ENCODE measurements around the gene SUPT20HL2. TPM values are rescaled to one million over a fixed set of nuclear protein-coding genes. Genes with fewer than 3 reads are reported as not detected.

Gene SUPT20HL2
- total RNA-seq, 4 donors from 2014 or later: not detected

DNA sequence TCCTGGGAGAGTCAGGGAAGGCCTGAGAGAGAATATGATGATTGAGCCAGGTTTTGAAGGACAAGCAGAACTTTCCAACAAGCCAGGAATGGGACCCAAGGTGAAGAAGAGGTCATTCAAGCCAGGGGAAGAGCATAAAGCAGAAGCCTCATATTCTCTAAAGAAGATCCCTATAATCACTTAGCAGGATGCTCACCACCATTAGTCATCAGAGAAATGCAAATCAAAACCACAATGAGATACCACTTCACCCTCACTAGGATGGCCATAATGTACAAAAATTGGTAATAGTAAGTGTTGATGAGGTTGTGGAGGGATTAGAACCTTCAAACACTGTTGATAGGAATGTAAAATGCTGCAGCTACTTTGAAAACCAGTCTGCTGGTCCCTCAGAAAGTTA, 26.0 kb upstream of the SUPT20HL2 start:
- Histone ChIP-seq H3K27me3 (no peaks in the 10 kb centered on the region), H3K4me1 (no peaks in the 10 kb centered on the region), H3K27ac (no peak overlapping the region), H3K9me3 (no peaks in the 10 kb centered on the region), H3K36me3 (no peaks in the 10 kb centered on the region), H3K4me3 (no peak overlapping the region)
- no peak for ATAC-seq
- TF ChIP-seq, protein P1, sequence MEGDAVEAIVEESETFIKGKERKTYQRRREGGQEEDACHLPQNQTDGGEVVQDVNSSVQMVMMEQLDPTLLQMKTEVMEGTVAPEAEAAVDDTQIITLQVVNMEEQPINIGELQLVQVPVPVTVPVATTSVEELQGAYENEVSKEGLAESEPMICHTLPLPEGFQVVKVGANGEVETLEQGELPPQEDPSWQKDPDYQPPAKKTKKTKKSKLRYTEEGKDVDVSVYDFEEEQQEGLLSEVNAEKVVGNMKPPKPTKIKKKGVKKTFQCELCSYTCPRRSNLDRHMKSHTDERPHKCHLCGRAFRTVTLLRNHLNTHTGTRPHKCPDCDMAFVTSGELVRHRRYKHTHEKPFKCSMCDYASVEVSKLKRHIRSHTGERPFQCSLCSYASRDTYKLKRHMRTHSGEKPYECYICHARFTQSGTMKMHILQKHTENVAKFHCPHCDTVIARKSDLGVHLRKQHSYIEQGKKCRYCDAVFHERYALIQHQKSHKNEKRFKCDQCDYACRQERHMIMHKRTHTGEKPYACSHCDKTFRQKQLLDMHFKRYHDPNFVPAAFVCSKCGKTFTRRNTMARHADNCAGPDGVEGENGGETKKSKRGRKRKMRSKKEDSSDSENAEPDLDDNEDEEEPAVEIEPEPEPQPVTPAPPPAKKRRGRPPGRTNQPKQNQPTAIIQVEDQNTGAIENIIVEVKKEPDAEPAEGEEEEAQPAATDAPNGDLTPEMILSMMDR (IDR thresholded peaks at IDR 0.05): no peak
- TF ChIP-seq EP300 (IDR thresholded peaks at IDR 0.05): no peak
- no peak for TF ChIP-seq POLR2AphosphoS5 (IDR thresholded peaks at IDR 0.05)
- no peak for TF ChIP-seq POLR2A (IDR thresholded peaks at IDR 0.05)

DNA sequence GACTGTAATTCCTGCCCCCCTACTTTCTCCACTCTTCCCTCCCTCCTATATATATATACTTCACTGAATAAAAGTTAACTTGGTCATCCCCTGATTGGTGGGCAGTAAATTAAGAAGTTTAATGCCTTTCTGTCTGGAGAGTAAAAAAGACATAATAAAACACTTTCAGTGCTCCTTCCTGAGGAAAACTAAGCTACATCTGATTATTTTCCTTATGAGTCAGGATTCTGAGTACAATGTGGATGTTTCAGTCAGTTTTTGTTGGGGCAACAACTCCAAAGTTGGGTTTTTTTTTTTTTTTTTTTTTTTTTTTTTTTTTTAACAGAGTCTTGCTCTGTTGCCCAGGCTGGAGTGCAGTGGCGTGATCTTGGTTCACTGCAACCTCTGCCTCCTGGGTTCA, 22.0 kb upstream of the SUPT20HL2 start:
- H3K36me3 ChIP-seq: no peaks in the 10 kb centered on the region
- H3K27ac ChIP-seq: no peak overlapping the region
- no peak for TF ChIP-seq POLR2AphosphoS5 (IDR thresholded peaks at IDR 0.05)
- TF ChIP-seq POLR2A (IDR thresholded peaks at IDR 0.05): no peak
- no peak for TF ChIP-seq EP300 (IDR thresholded peaks at IDR 0.05)
- TF ChIP-seq, protein P1 (IDR thresholded peaks at IDR 0.05): no peak
- ATAC-seq: no peak
- no peaks in the 10 kb centered on the region for H3K9me3 ChIP-seq
- no peaks in the 10 kb centered on the region for H3K27me3 ChIP-seq
- no peak overlapping the region for H3K4me3 ChIP-seq
- H3K4me1 ChIP-seq: no peaks in the 10 kb centered on the region
- 80% methylated on average over 1 of the region's 1 CpG; no CpG with 5 or more reads in 1 of the 2 donors for WGBS, 2 donors (ENCODE audit: low coverage in 1 of 2)

DNA sequence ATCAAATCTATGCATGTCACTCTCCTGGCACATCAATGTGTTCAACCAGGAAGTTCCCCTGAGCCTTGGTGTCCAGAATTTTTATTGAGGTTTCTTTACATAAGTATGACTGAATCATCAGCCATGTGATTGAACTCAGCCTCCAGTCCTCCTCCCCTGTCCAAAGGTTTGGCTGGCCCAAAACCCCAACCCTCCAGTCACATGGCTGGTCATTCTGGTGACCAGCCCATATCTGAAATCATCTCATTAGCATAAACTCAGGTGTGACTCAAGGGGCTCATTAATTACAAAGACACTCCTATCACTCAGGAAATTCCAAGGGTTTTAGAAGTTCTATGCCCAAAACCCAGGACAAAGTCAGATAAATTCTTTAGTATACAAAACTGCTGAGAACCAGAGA, 20.6 kb upstream of the SUPT20HL2 start:
- ATAC-seq: no peak
- no peaks in the 10 kb centered on the region for H3K27me3 ChIP-seq
- no peaks in the 10 kb centered on the region for H3K9me3 ChIP-seq
- H3K4me3 ChIP-seq: no peak overlapping the region
- H3K36me3 ChIP-seq: no peaks in the 10 kb centered on the region
- H3K4me1 ChIP-seq: no peaks in the 10 kb centered on the region
- TF ChIP-seq, protein P1 (IDR thresholded peaks at IDR 0.05): no peak
- TF ChIP-seq POLR2A (IDR thresholded peaks at IDR 0.05) (no peak), EP300 (IDR thresholded peaks at IDR 0.05) (no peak), POLR2AphosphoS5 (IDR thresholded peaks at IDR 0.05) (no peak)
- H3K27ac ChIP-seq: no peak overlapping the region

DNA sequence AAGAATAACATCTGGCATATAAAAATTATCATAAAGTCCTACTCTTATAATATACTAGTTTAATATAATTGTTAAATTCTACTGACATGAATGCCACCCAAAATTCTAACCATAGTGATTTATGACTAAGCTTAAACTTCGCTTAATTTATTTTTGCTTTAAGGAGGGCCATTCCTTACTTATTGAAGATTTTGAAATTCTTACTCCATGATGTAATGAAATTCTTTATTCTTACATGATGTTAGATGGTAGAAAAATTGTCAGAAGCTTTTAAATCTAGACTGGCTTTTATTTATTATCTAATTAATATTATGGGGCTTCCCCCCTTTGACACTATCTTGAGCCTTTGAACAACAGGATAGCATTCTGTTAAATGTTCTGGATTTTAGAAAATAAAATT, 19.5 kb upstream of the SUPT20HL2 start:
- H3K4me3 ChIP-seq: no peak overlapping the region
- 38 to 63% methylated on average over 1 of the region's 1 CpG for WGBS, 2 donors (ENCODE audit: low coverage in 1 of 2)
- H3K4me1 ChIP-seq: no peaks in the 10 kb centered on the region
- H3K27me3 ChIP-seq: no peaks in the 10 kb centered on the region
- TF ChIP-seq POLR2AphosphoS5 (IDR thresholded peaks at IDR 0.05): no peak
- no peaks in the 10 kb centered on the region for H3K36me3 ChIP-seq
- no peak for ATAC-seq
- H3K9me3 ChIP-seq: no peaks in the 10 kb centered on the region
- no peak overlapping the region for H3K27ac ChIP-seq

DNA sequence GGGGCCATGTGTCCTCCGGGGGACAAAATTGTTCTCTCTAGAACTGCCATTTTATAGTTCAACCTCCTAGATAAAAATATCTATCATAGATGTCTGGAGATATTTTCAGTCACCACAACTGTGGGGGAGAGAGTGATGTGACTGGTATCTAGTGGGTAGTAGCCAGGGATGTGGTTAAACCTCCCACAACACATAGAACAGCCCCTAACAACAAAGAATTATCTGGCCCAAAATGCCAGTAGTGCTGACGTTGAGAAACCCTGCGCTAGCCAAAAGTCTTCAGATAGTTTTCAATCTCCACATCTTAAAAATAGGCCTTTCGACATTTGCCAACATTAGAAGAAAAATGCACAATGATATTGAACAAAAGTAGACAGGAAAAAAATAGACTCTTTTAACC, 19.0 kb upstream of the SUPT20HL2 start:
- no peaks in the 10 kb centered on the region for H3K27me3 ChIP-seq
- H3K36me3 ChIP-seq: no peaks in the 10 kb centered on the region
- H3K27ac ChIP-seq: no peak overlapping the region
- WGBS, 2 donors (ENCODE audit: low coverage in 1 of 2): 58 to 64% methylated on average over 2 to 4 of the region's 4 CpGs
- TF ChIP-seq POLR2AphosphoS5 (IDR thresholded peaks at IDR 0.05): no peak
- TF ChIP-seq, protein P1 (IDR thresholded peaks at IDR 0.05): no peak
- no peak for TF ChIP-seq POLR2A (IDR thresholded peaks at IDR 0.05)
- TF ChIP-seq EP300 (IDR thresholded peaks at IDR 0.05): no peak
- ATAC-seq: no peak
- no peaks in the 10 kb centered on the region for H3K4me1 ChIP-seq
- no peak overlapping the region for H3K4me3 ChIP-seq
- H3K9me3 ChIP-seq: no peaks in the 10 kb centered on the region

DNA sequence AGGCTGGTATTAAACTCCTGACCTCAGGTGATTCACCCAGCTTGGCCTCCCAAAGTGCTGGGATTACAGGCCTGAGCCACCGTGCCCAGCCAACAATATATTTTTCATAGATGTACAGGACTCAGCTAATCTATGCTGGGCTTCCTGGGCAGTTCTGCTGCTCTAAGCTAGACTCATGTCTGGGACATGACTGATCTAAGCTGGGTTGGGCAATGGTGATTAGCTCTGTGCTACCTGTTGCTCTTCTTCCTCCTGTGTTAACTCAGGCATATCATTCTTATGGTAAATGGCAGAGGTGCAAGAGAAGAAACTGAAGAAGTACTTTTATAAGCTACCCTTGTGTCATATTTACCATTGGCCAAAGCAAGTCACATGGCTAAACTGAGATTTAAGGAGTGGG, 11.4 kb upstream of the SUPT20HL2 start:
- Histone ChIP-seq H3K36me3 (no peaks in the 10 kb centered on the region), H3K9me3 (no peaks in the 10 kb centered on the region), H3K27ac (no peak overlapping the region), H3K4me3 (no peak overlapping the region), H3K4me1 (no peaks in the 10 kb centered on the region), H3K27me3 (no peaks in the 10 kb centered on the region)
- ATAC-seq: no peak
- no peak for TF ChIP-seq POLR2A (IDR thresholded peaks at IDR 0.05)
- TF ChIP-seq EP300 (IDR thresholded peaks at IDR 0.05): no peak
- TF ChIP-seq POLR2AphosphoS5 (IDR thresholded peaks at IDR 0.05): no peak
- TF ChIP-seq, protein P1 (IDR thresholded peaks at IDR 0.05): no peak
- no CpG with 5 or more reads among the region's 1 CpG for WGBS, 2 donors (ENCODE audit: low coverage in 1 of 2)

Data from gastroesophageal sphincter (tissue), 4 donors.